Stimulated activated naive CD4-positive, alpha-beta T cell treated with Interleukin-2 at 50 U/mL for 16 hours (primary cell): ENCODE results near the gene ITGB3.

ENCODE experiments used
- DNase-seq: peaks from one replicate; lab custom pipeline; 2025; lab: John Stamatoyannopoulos, UW

ITGB3 gene

GRCh38 chr17:47299239-47299910, 45.7 kb downstream of the ITGB3 start:
- DNase-seq: no peak

DNA sequence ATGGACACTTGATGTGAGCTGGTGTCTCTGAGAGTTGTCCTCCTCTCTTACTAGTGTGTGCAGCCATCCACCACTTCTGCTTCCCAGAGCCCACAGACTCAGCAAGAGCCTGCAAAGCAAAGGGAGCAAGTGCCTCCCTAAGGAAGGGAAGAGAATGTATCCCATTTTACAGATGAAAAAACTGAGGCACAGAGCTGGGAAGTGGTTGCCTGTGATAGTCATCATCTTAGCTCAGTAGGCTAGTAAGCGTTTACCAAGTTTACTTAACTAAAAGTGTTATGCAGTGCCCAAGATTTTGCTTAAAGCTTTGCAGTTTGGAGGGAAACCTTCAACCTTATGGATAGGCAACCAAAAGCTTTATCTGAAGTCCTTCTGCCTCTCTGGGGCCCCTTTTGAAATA, 47.1 kb downstream of the ITGB3 start:
- DNase-seq: no peak

DNA sequence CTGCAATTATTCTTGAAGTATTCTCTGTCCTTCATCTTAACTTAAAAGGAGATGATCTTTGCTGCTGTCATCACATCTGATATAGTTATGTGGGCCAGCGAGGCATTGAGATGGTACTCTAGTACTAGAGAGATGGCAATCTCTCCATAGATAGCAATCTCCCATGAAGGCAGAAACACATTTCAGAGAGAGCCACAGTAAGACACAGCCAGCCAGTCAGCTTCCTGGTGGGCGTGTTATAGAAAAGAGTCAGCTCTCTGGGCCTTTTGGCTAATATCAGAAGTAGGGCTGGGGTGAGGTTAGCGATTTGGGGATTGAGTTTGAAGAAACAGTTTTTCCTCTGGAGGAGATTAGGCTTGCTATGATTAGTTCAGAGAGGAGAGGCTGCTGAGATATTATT, 47.5 kb downstream of the ITGB3 start:
- no peak for DNase-seq

GRCh38 chr17:47301831-47302230, 48.2 kb downstream of the ITGB3 start:
- DNase-seq: no peak

DNA sequence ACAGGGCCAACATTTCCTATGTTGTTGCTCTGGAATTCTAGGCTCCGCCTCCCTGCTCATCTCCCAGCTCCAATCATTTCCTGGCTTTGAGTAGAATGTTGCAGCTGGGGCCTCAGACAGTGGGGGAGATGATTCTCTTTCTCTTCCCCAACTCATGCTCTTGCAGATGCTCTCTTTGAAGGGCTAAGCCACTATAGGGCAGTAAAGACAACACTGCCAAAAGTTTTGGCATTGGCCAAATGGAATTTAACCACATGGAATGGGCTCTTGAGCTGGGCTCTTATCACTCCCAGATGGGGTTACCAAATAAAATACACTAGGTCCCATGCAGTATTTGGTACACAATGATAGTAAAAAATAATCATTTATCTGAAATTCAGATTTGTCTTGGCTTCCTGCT, 50.6 kb downstream of the ITGB3 start:
- no peak for DNase-seq

- no peak for DNase-seq
These were observed 51.8 kb downstream of the ITGB3 start for GRCh38 chr17:47305302-47305923.

- DNase-seq: no peak
These were observed 56.6 kb downstream of the ITGB3 start for GRCh38 chr17:47310186-47310733.

DNA sequence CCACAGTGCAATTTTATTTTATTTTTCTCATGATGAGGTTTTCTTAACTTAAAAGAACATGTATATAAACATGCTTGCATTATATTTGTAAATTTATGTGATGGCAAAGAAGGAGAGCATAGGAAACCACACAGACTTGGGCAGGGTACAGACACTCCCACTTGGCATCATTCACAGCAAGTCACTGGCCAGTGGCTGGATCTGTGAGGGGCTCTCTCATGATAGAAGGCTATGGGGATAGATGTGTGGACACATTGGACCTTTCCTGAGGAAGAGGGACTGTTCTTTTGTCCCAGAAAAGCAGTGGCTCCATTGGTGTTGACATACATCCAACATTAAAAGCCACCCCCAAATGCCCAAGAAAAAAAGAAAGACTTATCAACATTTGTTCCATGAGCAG, 57.8 kb downstream of the ITGB3 start:
- no peak for DNase-seq

- no peak for DNase-seq
These were observed 62.0 kb downstream of the ITGB3 start for GRCh38 chr17:47315451-47316266.

- DNase-seq: no peak
These were observed 62.7 kb downstream of the ITGB3 start for GRCh38 chr17:47316311-47316710.

DNA sequence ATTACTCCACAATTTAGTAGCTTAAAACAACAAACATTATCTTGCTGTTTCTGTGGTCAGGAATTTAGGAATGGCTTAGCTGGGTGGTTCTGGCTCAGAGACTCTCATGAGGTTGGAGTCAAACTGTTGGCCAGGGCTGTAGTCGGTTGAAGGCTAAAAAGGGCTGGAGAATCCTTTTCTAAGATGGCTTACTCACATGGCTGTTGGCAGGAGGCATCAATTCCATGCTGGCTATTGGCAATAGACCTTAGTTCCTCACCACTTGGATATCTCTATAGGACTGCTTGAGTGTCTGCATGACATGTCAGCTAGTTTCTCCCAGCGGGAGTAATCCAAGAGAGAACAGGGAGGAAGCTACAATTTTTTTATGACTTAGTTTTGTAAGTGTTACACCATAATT, 63.5 kb downstream of the ITGB3 start:
- DNase-seq: no peak

GRCh38 chr17:47318197-47318918, 64.7 kb downstream of the ITGB3 start:
- DNase-seq: no peak

- no peak for DNase-seq
These were observed 67.4 kb downstream of the ITGB3 start for GRCh38 chr17:47320879-47321502.

DNA sequence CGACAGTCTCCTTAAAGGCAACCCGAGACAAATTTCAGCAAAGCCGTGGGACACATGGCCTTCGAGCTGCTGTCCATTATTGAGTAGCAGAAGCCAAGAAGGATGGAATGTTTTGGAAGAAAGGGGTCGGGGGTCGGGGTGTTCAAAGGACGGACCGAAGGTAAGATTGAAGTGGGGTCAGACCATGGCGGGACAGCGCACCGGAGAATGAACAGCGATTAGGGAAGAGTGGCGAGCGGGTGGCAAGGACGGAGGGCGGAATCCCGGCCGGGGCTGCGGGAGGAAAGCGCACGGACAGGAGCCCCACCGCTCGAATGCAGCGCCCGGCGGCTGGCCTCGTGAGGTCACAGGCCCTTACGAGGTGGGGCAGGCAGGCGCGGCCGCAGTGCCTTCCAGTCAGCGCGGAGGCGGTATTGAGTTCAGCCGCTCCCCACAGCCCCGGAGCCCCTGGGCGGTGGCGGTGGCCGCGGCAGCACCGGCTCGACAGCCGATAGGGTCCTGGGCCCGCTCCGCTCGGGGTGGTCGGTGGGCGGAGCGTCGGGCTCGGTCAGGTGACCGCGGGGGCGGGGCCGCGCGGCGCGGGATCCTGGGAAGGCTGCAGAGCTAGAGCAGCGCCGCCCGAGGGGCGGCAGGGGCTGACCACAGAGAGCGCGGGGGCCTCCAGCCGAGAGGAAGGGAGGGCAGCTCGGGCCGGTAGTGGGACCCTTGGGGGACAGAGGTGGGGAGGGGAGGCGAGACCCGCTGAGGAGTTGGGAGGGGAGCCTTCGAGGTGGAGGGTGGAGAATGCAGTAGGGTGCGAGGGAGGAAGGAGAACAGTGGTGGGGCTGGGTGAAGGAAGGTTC, 70.0 kb downstream of the ITGB3 start, which contains the start of gene EFCAB13:
TSS of gene EFCAB13 (plus strand) at position 574 of the 842 bp plus-strand sequence. CDS start 4,399 bp downstream, outside the sequence.
- DNase-seq: peak; percentile 66

GRCh38 chr17:47324224-47325020, 70.8 kb downstream of the ITGB3 start:
- DNase-seq: peak; percentile 56

GRCh38 chr17:47325176-47325575, 71.5 kb downstream of the ITGB3 start:
- no peak for DNase-seq

GRCh38 chr17:47330548-47330947, 76.9 kb downstream of the ITGB3 start:
- no peak for DNase-seq

GRCh38 chr17:47332287-47332686, 78.7 kb downstream of the ITGB3 start:
- DNase-seq: no peak

DNA sequence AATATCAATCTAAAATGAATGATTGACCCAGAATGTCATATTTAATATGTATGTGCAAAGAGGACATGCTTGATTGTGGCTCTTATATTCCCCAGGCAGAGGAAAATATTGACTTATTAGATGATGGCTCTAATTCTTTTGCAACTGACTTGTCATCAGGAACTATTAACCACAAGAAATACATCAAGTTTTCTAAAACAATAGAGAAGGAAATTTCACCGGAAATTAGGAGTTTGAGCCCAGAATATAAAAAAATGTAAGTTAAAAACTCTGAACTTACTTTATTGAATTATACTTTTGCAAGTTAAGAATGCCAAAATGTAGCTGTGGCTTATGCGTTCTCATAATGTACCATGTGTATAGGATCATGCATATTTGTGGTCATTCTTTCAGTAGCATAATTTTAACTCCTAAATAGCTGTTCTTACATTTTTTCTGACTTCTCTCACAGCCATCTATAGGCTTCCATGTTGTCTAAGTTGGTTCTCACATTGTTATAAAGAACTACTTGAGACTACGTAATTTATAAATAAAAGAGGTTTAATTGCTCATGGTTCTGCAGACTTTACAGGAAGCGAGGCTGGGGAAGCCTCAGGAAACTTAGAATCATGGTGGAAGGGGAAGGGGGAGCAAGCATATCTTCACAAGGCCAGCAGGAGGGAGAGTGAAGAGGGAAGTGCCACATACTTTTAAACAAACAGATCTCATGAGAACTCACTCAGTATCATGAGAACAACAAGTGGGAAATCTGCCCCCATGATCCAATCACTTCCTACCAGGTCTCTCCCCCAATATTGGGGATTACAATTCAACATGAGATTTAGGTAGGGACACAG, 81.7 kb downstream of the ITGB3 start:
- no peak for DNase-seq
